DND-41 (cell line): ENCODE measurements around the gene GSK3A.
A peak's percentile ranks its signal among the peaks of the same experiment; 100 is the strongest.

Experiments used
- ATAC-seq: fragments of 200-7000 bp; cut with Tn5 transposase; 3 replicates; pipeline ENCODE4 v1.9.1; 2021; ENCODE audit warnings: low read depth; ENCODE audit not compliant: insufficient read depth
- DNase-seq: peaks from one replicate; pipeline ENCODE4 v3.0.0-alpha.2; 2020
- H2AFZ ChIP-seq: 2 replicates; pipeline ENCODE4 v1.6.0; 2012; ENCODE audit warnings: low read depth, low read length
- H3K27ac ChIP-seq: 2 replicates; pipeline ENCODE4 v1.5.1; 2012; ENCODE audit warnings: low read length, inconsistent platforms
- H3K27me3 ChIP-seq: fragments of 200-600 bp; sonication (generic); 2 replicates; pipeline ENCODE4 v1.6.0; 2012; ENCODE audit warnings: low read length, mild to moderate bottlenecking, inconsistent platforms; ENCODE audit not compliant: insufficient read depth, poor library complexity
- H3K36me3 ChIP-seq: 2 replicates; pipeline ENCODE4 v1.5.1; 2012; ENCODE audit warnings: low read length, inconsistent platforms; ENCODE audit not compliant: insufficient read depth
- H3K4me1 ChIP-seq: 2 replicates; pipeline ENCODE4 v1.5.1; 2012; ENCODE audit warnings: mild to moderate bottlenecking, low read length; ENCODE audit not compliant: insufficient read depth
- H3K4me2 ChIP-seq: 2 replicates; pipeline ENCODE4 v1.6.0; 2012; ENCODE audit warnings: mild to moderate bottlenecking, moderate library complexity, low read length, inconsistent platforms; ENCODE audit not compliant: insufficient read depth
- H3K4me3 ChIP-seq, 2 experiments: fragments of 200-600 bp in 1 of 2; shearing (Covaris generic) in 1 of 2; 2 replicates each; pipeline ENCODE4 v1.5.1; 2012 to 2016; ENCODE audit warnings: inconsistent platforms in 2 of 2, low read length in 2 of 2, mild to moderate bottlenecking in 2 of 2, low read depth in 1 of 2, moderate library complexity in 1 of 2
- H3K79me2 ChIP-seq: 2 replicates; pipeline ENCODE4 v1.6.0; 2012; ENCODE audit warnings: low read length, inconsistent platforms; ENCODE audit not compliant: insufficient read depth
- H3K9ac ChIP-seq: 2 replicates; pipeline ENCODE4 v1.6.0; 2012; ENCODE audit warnings: low read depth, mild to moderate bottlenecking, inconsistent platforms, low read length, moderate library complexity
- H3K9me3 ChIP-seq: 2 replicates; pipeline ENCODE4 v1.5.1; 2012; ENCODE audit warnings: low read length, moderate library complexity, mild to moderate bottlenecking, inconsistent platforms; ENCODE audit not compliant: insufficient read depth, severe bottlenecking
- H4K20me1 ChIP-seq: 2 replicates; pipeline ENCODE4 v1.6.0; 2012; ENCODE audit warnings: low read length; ENCODE audit not compliant: insufficient read depth
- EZH2 ChIP-seq: IDR thresholded peaks from 3 replicates; pipeline ENCODE4 v1.6.1; 2012; ENCODE audit warnings: borderline replicate concordance, low read depth, mild to moderate bottlenecking, moderate library complexity, low read length, inconsistent platforms; ENCODE audit not compliant: severe bottlenecking
- TF ChIP-seq, protein P1 (sequence below): IDR thresholded peaks from 2 replicates; pipeline ENCODE4 v1.5.1; 2012; ENCODE audit warnings: borderline replicate concordance, low read length, moderate library complexity, mild to moderate bottlenecking; ENCODE audit not compliant: poor library complexity, severe bottlenecking; ENCODE audit errors: extremely low read depth

The GSK3A gene

GRCh38 chr19:42281827-42282762, 39.7 kb upstream of the GSK3A start:
- Histone ChIP-seq H3K27me3 (no peaks in the 10 kb centered on the region), H3K9me3 (no peaks in the 10 kb centered on the region), H3K27ac (peak overlapping the region; percentile 50; the same call in 1 of the 2 replicates), H3K4me2 (peak overlapping the region; percentile 76), H2AFZ (no peak overlapping the region), H3K9ac (peak overlapping the region; percentile 79), H3K4me3 (peak overlapping the region in 1 of 2 experiments; percentile 73; a peak in 1 of 4 replicates), H3K4me1 (peaks cover 66% of the 10 kb centered on the region), H3K79me2 (peaks cover 45% of the 10 kb centered on the region), H3K36me3 (peaks cover 11% of the 10 kb centered on the region), H4K20me1 (peaks cover 29% of the 10 kb centered on the region)
- DNase-seq, result no peak
- TF ChIP-seq EZH2, result no peak
- TF ChIP-seq, protein P1, sequence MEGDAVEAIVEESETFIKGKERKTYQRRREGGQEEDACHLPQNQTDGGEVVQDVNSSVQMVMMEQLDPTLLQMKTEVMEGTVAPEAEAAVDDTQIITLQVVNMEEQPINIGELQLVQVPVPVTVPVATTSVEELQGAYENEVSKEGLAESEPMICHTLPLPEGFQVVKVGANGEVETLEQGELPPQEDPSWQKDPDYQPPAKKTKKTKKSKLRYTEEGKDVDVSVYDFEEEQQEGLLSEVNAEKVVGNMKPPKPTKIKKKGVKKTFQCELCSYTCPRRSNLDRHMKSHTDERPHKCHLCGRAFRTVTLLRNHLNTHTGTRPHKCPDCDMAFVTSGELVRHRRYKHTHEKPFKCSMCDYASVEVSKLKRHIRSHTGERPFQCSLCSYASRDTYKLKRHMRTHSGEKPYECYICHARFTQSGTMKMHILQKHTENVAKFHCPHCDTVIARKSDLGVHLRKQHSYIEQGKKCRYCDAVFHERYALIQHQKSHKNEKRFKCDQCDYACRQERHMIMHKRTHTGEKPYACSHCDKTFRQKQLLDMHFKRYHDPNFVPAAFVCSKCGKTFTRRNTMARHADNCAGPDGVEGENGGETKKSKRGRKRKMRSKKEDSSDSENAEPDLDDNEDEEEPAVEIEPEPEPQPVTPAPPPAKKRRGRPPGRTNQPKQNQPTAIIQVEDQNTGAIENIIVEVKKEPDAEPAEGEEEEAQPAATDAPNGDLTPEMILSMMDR, result no peak
- no peak for ATAC-seq

- H4K20me1 ChIP-seq, result peaks cover 24% of the 10 kb centered on the region
- H3K27ac ChIP-seq, result peak overlapping the region; percentile 61
- no peak for ATAC-seq
- H2AFZ ChIP-seq, result no peak overlapping the region
- no peak for TF ChIP-seq EZH2
- TF ChIP-seq, protein P1, result no peak
- peaks cover 5% of the 10 kb centered on the region; the same call in 1 of the 2 replicates for H3K36me3 ChIP-seq
- peak overlapping the region in 1 of 2 experiments; percentile 73; a peak in 2 of 4 replicates for H3K4me3 ChIP-seq
- peak overlapping the region; percentile 76 for H3K4me2 ChIP-seq
- peak; percentile 32 for DNase-seq
- peaks cover 43% of the 10 kb centered on the region for H3K79me2 ChIP-seq
- H3K27me3 ChIP-seq, result no peaks in the 10 kb centered on the region
- peaks cover 65% of the 10 kb centered on the region for H3K4me1 ChIP-seq
- no peaks in the 10 kb centered on the region for H3K9me3 ChIP-seq
- peak overlapping the region; percentile 79 for H3K9ac ChIP-seq
Observed at GRCh38 chr19:42281146-42281826, 38.9 kb upstream of the GSK3A start.

DNA sequence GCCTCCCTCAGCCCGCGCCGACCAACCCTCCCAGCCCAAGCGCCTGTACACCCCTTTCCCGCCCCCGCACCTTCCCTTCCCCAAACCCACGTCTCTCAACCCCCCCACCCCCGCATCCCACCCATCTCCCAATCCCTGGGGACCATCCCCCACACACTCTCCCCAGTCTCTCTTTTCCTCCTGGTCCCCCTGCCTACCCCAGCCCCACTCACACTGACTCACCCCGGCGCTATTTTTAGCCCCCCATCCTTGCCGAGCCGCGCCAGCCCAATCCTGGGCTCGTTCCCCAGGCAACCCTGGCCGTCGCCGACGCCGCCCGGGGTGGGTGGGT, 38.4 kb upstream of the GSK3A start:
- H3K4me1 ChIP-seq, result peaks cover 60% of the 10 kb centered on the region
- no peak for ATAC-seq
- peak overlapping the region; percentile 53 to 73; a peak in 3 of 4 replicates for H3K4me3 ChIP-seq
- H4K20me1 ChIP-seq, result peaks cover 19% of the 10 kb centered on the region; the same call in 1 of the 2 replicates
- peak overlapping the region; percentile 76 for H3K4me2 ChIP-seq
- no peaks in the 10 kb centered on the region for H3K9me3 ChIP-seq
- H3K36me3 ChIP-seq, result no peaks in the 10 kb centered on the region
- peaks cover 38% of the 10 kb centered on the region for H3K79me2 ChIP-seq
- peak overlapping the region; percentile 78 for H3K27ac ChIP-seq
- H3K27me3 ChIP-seq, result no peaks in the 10 kb centered on the region
- 0 out of 2 replicates have a peak overlapping the region, but pooled peaks have one; percentile 83 for H2AFZ ChIP-seq
- DNase-seq, result no peak
- H3K9ac ChIP-seq, result peak overlapping the region; percentile 79
- TF ChIP-seq EZH2, result no peak
- TF ChIP-seq, protein P1, result no peak
